HepG2 (cell line): ENCODE measurements around the gene PLEKHA6. TPM values are rescaled to one million over a fixed set of nuclear protein-coding genes. Genes with fewer than 3 reads are reported as not detected.

Experiments used
- KAT7 ChIP-seq: IDR thresholded peaks from 2 replicates; pipeline ENCODE4 v1.6.1; 2018; ENCODE audit warnings: borderline replicate concordance, missing compliant biosample characterization
- KDM6A ChIP-seq: IDR thresholded peaks from 2 replicates; pipeline ENCODE4 v1.6.1; 2016; ENCODE audit warnings: low read depth
- MYNN ChIP-seq: sonication (generic); formaldehyde crosslinking; IDR thresholded peaks from 2 replicates; pipeline ENCODE4 v1.4.0; 2020; ENCODE audit warnings: mild to moderate bottlenecking, low read depth, missing genetic modification reagents
- NCOR1 ChIP-seq: fragments of 200-600 bp; sonication (generic); IDR thresholded peaks from 2 replicates; pipeline ENCODE4 v1.7.0; 2017; ENCODE audit warnings: antibody characterized with exemption, low read length, borderline replicate concordance
- PAXIP1 ChIP-seq: sonication (generic); formaldehyde crosslinking; conservative IDR thresholded peaks from 2 replicates; pipeline ENCODE4 v1.4.0; 2020; ENCODE audit warnings: mild to moderate bottlenecking, missing genetic modification reagents, moderate library complexity
- POGK ChIP-seq: sonication (generic); formaldehyde crosslinking; conservative IDR thresholded peaks from 2 replicates; pipeline ENCODE4 v1.8.0; 2022; ENCODE audit warnings: mild to moderate bottlenecking, moderate library complexity, missing genetic modification reagents
- SAP130 ChIP-seq: IDR thresholded peaks from 2 replicates; pipeline ENCODE4 v1.6.1; 2016; ENCODE audit warnings: low read depth
- SNAPC5 ChIP-seq: sonication (generic); formaldehyde crosslinking; IDR thresholded peaks from 2 replicates; pipeline ENCODE4 v1.8.1; 2023; ENCODE audit warnings: mild to moderate bottlenecking, missing genetic modification reagents, borderline replicate concordance
- SP2 ChIP-seq: sonication (generic); formaldehyde crosslinking; IDR thresholded peaks from 2 replicates; pipeline ENCODE4 v1.5.1; 2020; ENCODE audit warnings: mild to moderate bottlenecking, missing genetic modification reagents
- SP5 ChIP-seq: IDR thresholded peaks from 2 replicates; pipeline ENCODE4 v1.6.1; 2016; ENCODE audit warnings: low read depth, borderline replicate concordance
- TMF1 ChIP-seq: sonication (generic); formaldehyde crosslinking; IDR thresholded peaks from 2 replicates; pipeline ENCODE4 v1.8.1; 2022; ENCODE audit warnings: low read depth, missing genetic modification reagents
- ZEB1 ChIP-seq: IDR thresholded peaks from 2 replicates; pipeline ENCODE4 v1.6.1; 2012; ENCODE audit warnings: mild to moderate bottlenecking, low read depth, inconsistent platforms; ENCODE audit not compliant: insufficient replicate concordance
- ZFP82 ChIP-seq: sonication (generic); formaldehyde crosslinking; IDR thresholded peaks from 2 replicates; pipeline ENCODE4 v1.5.1; 2020; ENCODE audit warnings: mild to moderate bottlenecking, missing genetic modification reagents, borderline replicate concordance
- ZGPAT ChIP-seq: IDR thresholded peaks from 2 replicates; pipeline ENCODE4 v1.6.1; 2016; ENCODE audit warnings: mild to moderate bottlenecking
- ZIK1 ChIP-seq: sonication (generic); formaldehyde crosslinking; IDR thresholded peaks from 2 replicates; pipeline ENCODE4 v1.5.0; 2020; ENCODE audit warnings: mild to moderate bottlenecking, low read depth, missing genetic modification reagents, borderline replicate concordance
- ZKSCAN5 ChIP-seq: sonication (generic); formaldehyde crosslinking; IDR thresholded peaks from 2 replicates; pipeline ENCODE4 v1.5.1; 2020; ENCODE audit warnings: mild to moderate bottlenecking, missing genetic modification reagents
- ZNF20 ChIP-seq: sonication (generic); formaldehyde crosslinking; IDR thresholded peaks from 2 replicates; pipeline ENCODE4 v1.4.0; 2020; ENCODE audit warnings: mild to moderate bottlenecking, moderate library complexity, missing genetic modification reagents
- ZNF234 ChIP-seq: sonication (generic); formaldehyde crosslinking; conservative IDR thresholded peaks from 2 replicates; pipeline ENCODE4 v1.5.1; 2020; ENCODE audit warnings: mild to moderate bottlenecking, missing genetic modification reagents
- ZNF629 ChIP-seq: sonication (generic); formaldehyde crosslinking; conservative IDR thresholded peaks from 2 replicates; pipeline ENCODE4 v1.5.0; 2020; ENCODE audit warnings: missing genetic modification reagents
- ZNF644 ChIP-seq: IDR thresholded peaks from 2 replicates; pipeline ENCODE4 v1.6.1; 2016; ENCODE audit warnings: low read depth
- ZNF720 ChIP-seq: sonication (generic); formaldehyde crosslinking; IDR thresholded peaks from 2 replicates; pipeline ENCODE4 v1.4.0; 2020; ENCODE audit warnings: missing genetic modification reagents
- polyA plus RNA-seq, 8 experiments: library from polyadenylated mRNA; depleted of rRNA in 3 of 8; stranded (reverse) in 7 of 8; unstranded in 1 of 8; fragments of >200 nt; fragmentation: Illumina TruSeq in 4 of 8; extraction: Trizol in 4 of 8; gene quantifications; 2 replicates each; pipeline versions ENCODE4 v1.2.1 to v1.2.3, GENCODE V29; 2011 to 2016; ENCODE audit warnings: low read depth in 4 of 8, missing spikeins in 1 of 8, mixed read lengths in 1 of 8; ENCODE audit not compliant: insufficient read depth in 1 of 8
- total RNA-seq, 5 experiments: library from RNA; depleted of rRNA; stranded (reverse); fragments of >200 nt; fragmentation: Illumina TruSeq; extraction: Trizol; gene quantifications; 2 replicates each; pipeline ENCODE4 v1.2.3, GENCODE V29; 2016; ENCODE audit warnings: low read depth in 1 of 5
- TF ChIP-seq, protein P1 (sequence below): fragments of 450-650 bp; IDR thresholded peaks from 2 replicates; pipeline ENCODE4 v1.6.1; 2017; ENCODE audit warnings: mild to moderate bottlenecking

Gene PLEKHA6
- total and polyA plus RNA-seq, 2 of the 13 experiments (the other 11 are each of a cell fraction or from before 2014, with no cell fraction given) = 5.3 to 11.4 TPM

- TF ChIP-seq SP2 (CRISPR knock-in tag) (no peak), ZIK1 (CRISPR knock-in tag) (no peak), POGK (CRISPR knock-in tag) (0 out of 2 replicates have a peak, but pooled peaks have one; percentile 37), ZNF720 (CRISPR knock-in tag) (no peak), ZFP82 (CRISPR knock-in tag) (no peak), ZGPAT (CRISPR knock-in tag) (no peak), ZNF234 (CRISPR knock-in tag) (no peak), MYNN (CRISPR knock-in tag) (no peak), ZKSCAN5 (no peak), SNAPC5 (CRISPR knock-in tag) (no peak), ZNF20 (CRISPR knock-in tag) (no peak), ZNF644 (CRISPR knock-in tag) (peak; percentile 45; the same call in 1 of the 2 replicates), NCOR1 (no peak), ZNF629 (CRISPR knock-in tag) (peak; percentile 35; the same call in 1 of the 2 replicates), SAP130 (peak; percentile 62), KDM6A (no peak), TMF1 (CRISPR knock-in tag) (no peak), ZEB1 (no peak), KAT7 (CRISPR knock-in tag) (0 out of 2 replicates have a peak, but pooled peaks have one; percentile 17), PAXIP1 (peak; percentile 69), SP5 (CRISPR knock-in tag) (no peak)
- TF ChIP-seq, protein P1, sequence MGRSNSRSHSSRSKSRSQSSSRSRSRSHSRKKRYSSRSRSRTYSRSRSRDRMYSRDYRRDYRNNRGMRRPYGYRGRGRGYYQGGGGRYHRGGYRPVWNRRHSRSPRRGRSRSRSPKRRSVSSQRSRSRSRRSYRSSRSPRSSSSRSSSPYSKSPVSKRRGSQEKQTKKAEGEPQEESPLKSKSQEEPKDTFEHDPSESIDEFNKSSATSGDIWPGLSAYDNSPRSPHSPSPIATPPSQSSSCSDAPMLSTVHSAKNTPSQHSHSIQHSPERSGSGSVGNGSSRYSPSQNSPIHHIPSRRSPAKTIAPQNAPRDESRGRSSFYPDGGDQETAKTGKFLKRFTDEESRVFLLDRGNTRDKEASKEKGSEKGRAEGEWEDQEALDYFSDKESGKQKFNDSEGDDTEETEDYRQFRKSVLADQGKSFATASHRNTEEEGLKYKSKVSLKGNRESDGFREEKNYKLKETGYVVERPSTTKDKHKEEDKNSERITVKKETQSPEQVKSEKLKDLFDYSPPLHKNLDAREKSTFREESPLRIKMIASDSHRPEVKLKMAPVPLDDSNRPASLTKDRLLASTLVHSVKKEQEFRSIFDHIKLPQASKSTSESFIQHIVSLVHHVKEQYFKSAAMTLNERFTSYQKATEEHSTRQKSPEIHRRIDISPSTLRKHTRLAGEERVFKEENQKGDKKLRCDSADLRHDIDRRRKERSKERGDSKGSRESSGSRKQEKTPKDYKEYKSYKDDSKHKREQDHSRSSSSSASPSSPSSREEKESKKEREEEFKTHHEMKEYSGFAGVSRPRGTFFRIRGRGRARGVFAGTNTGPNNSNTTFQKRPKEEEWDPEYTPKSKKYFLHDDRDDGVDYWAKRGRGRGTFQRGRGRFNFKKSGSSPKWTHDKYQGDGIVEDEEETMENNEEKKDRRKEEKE = no peak
These were observed 64.1 kb downstream of the PLEKHA6 start (continued) for GRCh38 chr1:204295671-204296070.
